ENCODE results near the gene FGFR3. TPM values are rescaled to one million over a fixed set of nuclear protein-coding genes. Genes with fewer than 3 reads are reported as not detected.

FGFR3 gene
- total RNA-seq, 1 experiment from 2014 or later: 8.2 TPM

DNA sequence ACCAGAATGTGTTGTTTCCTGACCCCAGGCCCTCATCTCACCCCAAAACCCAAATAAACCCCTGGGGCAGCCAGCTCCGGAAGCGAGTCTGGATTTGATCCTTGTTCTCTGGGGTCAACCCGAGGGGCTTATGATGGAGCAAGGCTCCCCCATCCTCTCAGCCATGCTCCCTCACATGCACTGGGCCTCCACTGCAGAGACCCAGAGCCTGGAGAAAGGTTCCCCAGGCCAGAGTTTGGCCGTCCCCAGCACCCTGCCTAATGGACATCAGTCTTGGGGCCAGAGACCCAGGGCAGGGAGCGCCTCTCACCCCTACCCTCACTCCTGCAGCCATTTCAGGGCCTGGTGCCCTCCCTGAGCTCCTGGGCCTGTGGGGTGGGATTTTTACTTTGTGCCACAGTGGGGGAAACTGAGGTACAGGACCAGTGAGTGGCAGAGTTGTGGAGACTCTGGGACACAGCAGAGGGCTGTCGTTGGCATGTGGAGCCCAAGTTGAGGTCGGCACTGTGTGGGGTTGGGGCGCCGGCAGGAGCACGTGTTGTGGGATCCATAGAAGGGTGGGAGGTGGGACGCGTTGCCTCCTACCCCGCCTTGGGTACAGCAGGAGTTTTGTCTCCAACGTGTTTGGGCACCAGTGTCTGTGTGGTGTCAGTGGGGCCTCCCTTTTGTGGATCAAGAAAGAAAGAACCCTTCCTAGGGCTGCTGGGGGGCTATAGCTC, 3.6 kb downstream of the FGFR3 start:
- no peak overlapping the region for H3K4me3 ChIP-seq (ENCODE audit: low read depth in 2 of 2, low read length in 2 of 2)
- ChIA-PET CTCF (no interaction called here), POLR2A (no interaction called here)
- no peaks in the 10 kb centered on the region for H3K4me1 ChIP-seq (ENCODE audit: control insufficient read depth, insufficient read depth, low read length)
- in situ Hi-C loops (cut with HindIII; ENCODE audit: low pct_unique_long_range_greater_than_20kb, low sequenced_read_pairs) (no loop called here), intact Hi-C loops (cut with micrococcal nuclease; ENCODE audit: unreplicated experiment) (no loop called here)
- H3K9me3 ChIP-seq (ENCODE audit: control insufficient read depth, insufficient read depth, low read depth, low read length): no peaks in the 10 kb centered on the region
- H3K36me3 ChIP-seq (ENCODE audit: control insufficient read depth, insufficient read depth, low read length): no peaks in the 10 kb centered on the region; the same call in 1 of the 2 replicates
- ATAC-seq: no peak
- H3K27ac ChIP-seq (ENCODE audit: low read length): no peak overlapping the region
- H3K27me3 ChIP-seq (ENCODE audit: control insufficient read depth, insufficient read depth, low read length): no peaks in the 10 kb centered on the region
- TF ChIP-seq, protein P1, sequence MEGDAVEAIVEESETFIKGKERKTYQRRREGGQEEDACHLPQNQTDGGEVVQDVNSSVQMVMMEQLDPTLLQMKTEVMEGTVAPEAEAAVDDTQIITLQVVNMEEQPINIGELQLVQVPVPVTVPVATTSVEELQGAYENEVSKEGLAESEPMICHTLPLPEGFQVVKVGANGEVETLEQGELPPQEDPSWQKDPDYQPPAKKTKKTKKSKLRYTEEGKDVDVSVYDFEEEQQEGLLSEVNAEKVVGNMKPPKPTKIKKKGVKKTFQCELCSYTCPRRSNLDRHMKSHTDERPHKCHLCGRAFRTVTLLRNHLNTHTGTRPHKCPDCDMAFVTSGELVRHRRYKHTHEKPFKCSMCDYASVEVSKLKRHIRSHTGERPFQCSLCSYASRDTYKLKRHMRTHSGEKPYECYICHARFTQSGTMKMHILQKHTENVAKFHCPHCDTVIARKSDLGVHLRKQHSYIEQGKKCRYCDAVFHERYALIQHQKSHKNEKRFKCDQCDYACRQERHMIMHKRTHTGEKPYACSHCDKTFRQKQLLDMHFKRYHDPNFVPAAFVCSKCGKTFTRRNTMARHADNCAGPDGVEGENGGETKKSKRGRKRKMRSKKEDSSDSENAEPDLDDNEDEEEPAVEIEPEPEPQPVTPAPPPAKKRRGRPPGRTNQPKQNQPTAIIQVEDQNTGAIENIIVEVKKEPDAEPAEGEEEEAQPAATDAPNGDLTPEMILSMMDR (IDR thresholded peaks at IDR 0.05): no peak
- TF ChIP-seq SIN3A (IDR thresholded peaks at IDR 0.05; ENCODE audit: borderline replicate concordance, insufficient read depth, low read depth, low read length): no peak
- no peak for TF ChIP-seq TCF7L2 (IDR thresholded peaks at IDR 0.05; ENCODE audit: low read depth, low read length)
- TF ChIP-seq, protein P2, sequence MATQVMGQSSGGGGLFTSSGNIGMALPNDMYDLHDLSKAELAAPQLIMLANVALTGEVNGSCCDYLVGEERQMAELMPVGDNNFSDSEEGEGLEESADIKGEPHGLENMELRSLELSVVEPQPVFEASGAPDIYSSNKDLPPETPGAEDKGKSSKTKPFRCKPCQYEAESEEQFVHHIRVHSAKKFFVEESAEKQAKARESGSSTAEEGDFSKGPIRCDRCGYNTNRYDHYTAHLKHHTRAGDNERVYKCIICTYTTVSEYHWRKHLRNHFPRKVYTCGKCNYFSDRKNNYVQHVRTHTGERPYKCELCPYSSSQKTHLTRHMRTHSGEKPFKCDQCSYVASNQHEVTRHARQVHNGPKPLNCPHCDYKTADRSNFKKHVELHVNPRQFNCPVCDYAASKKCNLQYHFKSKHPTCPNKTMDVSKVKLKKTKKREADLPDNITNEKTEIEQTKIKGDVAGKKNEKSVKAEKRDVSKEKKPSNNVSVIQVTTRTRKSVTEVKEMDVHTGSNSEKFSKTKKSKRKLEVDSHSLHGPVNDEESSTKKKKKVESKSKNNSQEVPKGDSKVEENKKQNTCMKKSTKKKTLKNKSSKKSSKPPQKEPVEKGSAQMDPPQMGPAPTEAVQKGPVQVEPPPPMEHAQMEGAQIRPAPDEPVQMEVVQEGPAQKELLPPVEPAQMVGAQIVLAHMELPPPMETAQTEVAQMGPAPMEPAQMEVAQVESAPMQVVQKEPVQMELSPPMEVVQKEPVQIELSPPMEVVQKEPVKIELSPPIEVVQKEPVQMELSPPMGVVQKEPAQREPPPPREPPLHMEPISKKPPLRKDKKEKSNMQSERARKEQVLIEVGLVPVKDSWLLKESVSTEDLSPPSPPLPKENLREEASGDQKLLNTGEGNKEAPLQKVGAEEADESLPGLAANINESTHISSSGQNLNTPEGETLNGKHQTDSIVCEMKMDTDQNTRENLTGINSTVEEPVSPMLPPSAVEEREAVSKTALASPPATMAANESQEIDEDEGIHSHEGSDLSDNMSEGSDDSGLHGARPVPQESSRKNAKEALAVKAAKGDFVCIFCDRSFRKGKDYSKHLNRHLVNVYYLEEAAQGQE (IDR thresholded peaks at IDR 0.05; ENCODE audit: insufficient read depth in 1 of 2, low read depth in 2 of 2, low read length in 1 of 2): no peak
- TF ChIP-seq POLR2AphosphoS5 (IDR thresholded peaks at IDR 0.05; ENCODE audit: low read depth, low read length): no peak
- DNase-seq (ENCODE audit: low read depth, low spot score): no peak
- no TSS peak for BruUV-seq (replicated peaks)

DNA sequence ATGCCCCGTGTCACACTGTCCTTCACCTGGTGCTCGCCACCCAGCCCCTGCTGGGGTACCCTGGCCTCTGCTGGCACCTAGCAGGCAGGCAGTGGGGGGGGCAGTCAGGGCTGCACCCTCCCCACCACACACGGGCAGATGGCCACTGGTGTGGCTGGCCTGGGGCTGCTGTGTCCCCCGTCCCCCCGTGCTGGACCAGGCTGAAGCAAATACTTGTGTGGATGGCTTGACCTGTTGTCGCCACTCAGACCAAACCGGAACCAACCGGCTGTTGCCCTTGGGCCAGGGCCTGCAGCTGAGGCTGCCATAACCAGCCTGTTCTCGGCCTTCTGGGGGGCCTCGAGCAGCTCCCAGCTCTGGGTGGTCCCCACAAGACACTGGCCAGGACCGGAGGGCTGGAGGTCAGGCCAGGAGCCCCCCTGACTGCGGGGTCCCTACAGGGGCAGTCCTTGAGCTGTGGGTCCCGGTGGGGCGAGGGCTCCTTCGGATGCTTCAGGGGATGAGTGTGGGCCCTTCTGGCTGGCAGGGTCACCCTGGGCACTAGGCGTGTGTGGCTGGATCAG, 4.3 kb downstream of the FGFR3 start:
- DNase-seq (ENCODE audit: low read depth, low spot score) (no peak), ATAC-seq (no peak)
- H3K9me3 ChIP-seq (ENCODE audit: control insufficient read depth, insufficient read depth, low read depth, low read length): no peaks in the 10 kb centered on the region
- H3K36me3 ChIP-seq (ENCODE audit: control insufficient read depth, insufficient read depth, low read length): no peaks in the 10 kb centered on the region; the same call in 1 of the 2 replicates
- BruUV-seq (replicated peaks): no TSS peak
- POLR2A ChIA-PET: no interaction called here
- CTCF ChIA-PET: interaction anchor here (1.2 kb wide), 1 partner anchor 11 kb away, joined by 4 read pairs; no protein-coding TSS in a partner anchor
- H3K4me3 ChIP-seq (ENCODE audit: low read depth in 2 of 2, low read length in 2 of 2): no peak overlapping the region
- TF ChIP-seq SIN3A (IDR thresholded peaks at IDR 0.05; ENCODE audit: borderline replicate concordance, insufficient read depth, low read depth, low read length) (no peak), TCF7L2 (IDR thresholded peaks at IDR 0.05; ENCODE audit: low read depth, low read length) (no peak), POLR2AphosphoS5 (IDR thresholded peaks at IDR 0.05; ENCODE audit: low read depth, low read length) (no peak)
- TF ChIP-seq, protein P2 (IDR thresholded peaks at IDR 0.05; ENCODE audit: insufficient read depth in 1 of 2, low read depth in 2 of 2, low read length in 1 of 2): no peak
- TF ChIP-seq, protein P1 (IDR thresholded peaks at IDR 0.05): no peak
- H3K4me1 ChIP-seq (ENCODE audit: control insufficient read depth, insufficient read depth, low read length): no peaks in the 10 kb centered on the region
- H3K27ac ChIP-seq (ENCODE audit: low read length): no peak overlapping the region
- intact Hi-C loops (cut with micrococcal nuclease; ENCODE audit: unreplicated experiment): no loop called here
- in situ Hi-C loops (cut with HindIII; ENCODE audit: low pct_unique_long_range_greater_than_20kb, low sequenced_read_pairs): no loop called here
- H3K27me3 ChIP-seq (ENCODE audit: control insufficient read depth, insufficient read depth, low read length): no peaks in the 10 kb centered on the region
